ENCODE measurements around the gene RNGTT. TPM values are rescaled to one million over a fixed set of nuclear protein-coding genes. Genes with fewer than 3 reads are reported as not detected.

The RNGTT gene
- total and polyA plus RNA-seq, 2 experiments from 2014 or later: 7.4 to 15.6 TPM

DNA sequence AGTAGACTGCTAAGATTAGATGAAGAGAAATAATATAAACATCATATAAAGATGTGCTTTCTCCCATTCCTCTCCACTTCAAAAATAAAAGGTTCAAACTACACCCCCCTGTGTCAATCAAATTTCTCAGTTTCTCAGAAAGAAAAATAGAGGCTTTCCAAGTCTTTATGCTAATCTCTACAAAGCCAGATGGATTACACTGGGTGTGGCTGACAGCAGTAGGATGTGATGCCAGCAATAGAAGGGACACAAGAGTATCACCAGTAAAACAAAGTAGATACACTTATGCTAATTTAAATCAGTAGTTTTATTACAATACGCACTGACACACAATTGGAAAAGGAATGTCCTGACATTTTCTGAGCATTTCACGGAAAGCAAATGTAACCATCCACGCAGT, 353.4 kb downstream of the RNGTT start:
- TF ChIP-seq, protein P1, sequence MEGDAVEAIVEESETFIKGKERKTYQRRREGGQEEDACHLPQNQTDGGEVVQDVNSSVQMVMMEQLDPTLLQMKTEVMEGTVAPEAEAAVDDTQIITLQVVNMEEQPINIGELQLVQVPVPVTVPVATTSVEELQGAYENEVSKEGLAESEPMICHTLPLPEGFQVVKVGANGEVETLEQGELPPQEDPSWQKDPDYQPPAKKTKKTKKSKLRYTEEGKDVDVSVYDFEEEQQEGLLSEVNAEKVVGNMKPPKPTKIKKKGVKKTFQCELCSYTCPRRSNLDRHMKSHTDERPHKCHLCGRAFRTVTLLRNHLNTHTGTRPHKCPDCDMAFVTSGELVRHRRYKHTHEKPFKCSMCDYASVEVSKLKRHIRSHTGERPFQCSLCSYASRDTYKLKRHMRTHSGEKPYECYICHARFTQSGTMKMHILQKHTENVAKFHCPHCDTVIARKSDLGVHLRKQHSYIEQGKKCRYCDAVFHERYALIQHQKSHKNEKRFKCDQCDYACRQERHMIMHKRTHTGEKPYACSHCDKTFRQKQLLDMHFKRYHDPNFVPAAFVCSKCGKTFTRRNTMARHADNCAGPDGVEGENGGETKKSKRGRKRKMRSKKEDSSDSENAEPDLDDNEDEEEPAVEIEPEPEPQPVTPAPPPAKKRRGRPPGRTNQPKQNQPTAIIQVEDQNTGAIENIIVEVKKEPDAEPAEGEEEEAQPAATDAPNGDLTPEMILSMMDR (IDR thresholded peaks at IDR 0.05; ENCODE audit: poor library complexity): no peak
- TF ChIP-seq EZH2 (IDR thresholded peaks at IDR 0.05; ENCODE audit: borderline replicate concordance) (no peak), EZH2phosphoT487 (IDR thresholded peaks at IDR 0.05; ENCODE audit: low read depth, severe bottlenecking, unreplicated experiment) (no peak)
- H3K27me3 ChIP-seq: no peaks in the 10 kb centered on the region
- no peaks in the 10 kb centered on the region for H3K36me3 ChIP-seq (replicated peaks; ENCODE audit: insufficient read depth, low read depth)
- DNase-seq (ENCODE audit: low spot score): no peak
- H3K27ac ChIP-seq: no peak overlapping the region
- H2AFZ ChIP-seq: no peak overlapping the region
- no peaks in the 10 kb centered on the region for H3K9me3 ChIP-seq (ENCODE audit: low read depth)
- no peak overlapping the region for H3K4me2 ChIP-seq
- WGBS (ENCODE audit: low lambda C conversion rate, missing lambda C conversion rate): 94% methylated on average over 3 of the region's 3 CpGs
- H4K20me1 ChIP-seq (ENCODE audit: insufficient read depth, poor library complexity, severe bottlenecking): no peaks in the 10 kb centered on the region
- no peaks in the 10 kb centered on the region for H3K4me1 ChIP-seq (ENCODE audit: insufficient read depth)
- H3K79me2 ChIP-seq: no peaks in the 10 kb centered on the region
- H3K4me3 ChIP-seq: no peak overlapping the region
- H3K9me2 ChIP-seq (replicated peaks; ENCODE audit: insufficient read depth): no peaks in the 10 kb centered on the region

DNA sequence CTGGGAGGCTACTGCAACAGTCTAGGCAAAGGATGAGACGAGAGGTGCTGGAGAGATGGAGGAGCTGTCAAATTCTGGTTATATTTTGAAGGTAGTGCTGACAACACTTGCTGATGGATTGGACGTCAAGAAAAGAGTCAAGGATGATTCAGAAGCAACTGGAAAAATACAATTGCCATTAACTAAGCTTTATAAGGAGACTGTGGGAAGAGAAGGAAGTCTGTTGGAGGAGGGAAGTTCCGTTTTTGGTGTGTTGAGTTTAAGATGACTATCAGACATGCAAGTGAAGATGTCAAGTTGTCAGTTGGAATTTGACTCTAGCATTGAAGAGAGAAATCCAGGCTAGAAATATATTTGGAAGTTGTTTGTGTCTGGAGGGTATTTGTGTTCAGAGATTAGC, 358.1 kb downstream of the RNGTT start:
- no peaks in the 10 kb centered on the region for H3K79me2 ChIP-seq
- H3K4me3 ChIP-seq: no peak overlapping the region
- no peak overlapping the region for H3K4me2 ChIP-seq
- no peaks in the 10 kb centered on the region for H4K20me1 ChIP-seq (ENCODE audit: insufficient read depth, poor library complexity, severe bottlenecking)
- H3K36me3 ChIP-seq (replicated peaks; ENCODE audit: insufficient read depth, low read depth): no peaks in the 10 kb centered on the region
- WGBS (ENCODE audit: low lambda C conversion rate, missing lambda C conversion rate): 66% methylated on average over 3 of the region's 3 CpGs
- no peak for DNase-seq (ENCODE audit: low spot score)
- no peaks in the 10 kb centered on the region for H3K9me2 ChIP-seq (replicated peaks; ENCODE audit: insufficient read depth)
- TF ChIP-seq EZH2phosphoT487 (IDR thresholded peaks at IDR 0.05; ENCODE audit: low read depth, severe bottlenecking, unreplicated experiment): no peak
- TF ChIP-seq EZH2 (IDR thresholded peaks at IDR 0.05; ENCODE audit: borderline replicate concordance): no peak
- TF ChIP-seq, protein P1 (IDR thresholded peaks at IDR 0.05; ENCODE audit: poor library complexity): no peak
- no peak overlapping the region for H2AFZ ChIP-seq
- no peaks in the 10 kb centered on the region for H3K4me1 ChIP-seq (ENCODE audit: insufficient read depth)
- H3K9me3 ChIP-seq (ENCODE audit: low read depth): no peaks in the 10 kb centered on the region
- H3K27ac ChIP-seq: no peak overlapping the region
- H3K27me3 ChIP-seq: no peaks in the 10 kb centered on the region

DNA sequence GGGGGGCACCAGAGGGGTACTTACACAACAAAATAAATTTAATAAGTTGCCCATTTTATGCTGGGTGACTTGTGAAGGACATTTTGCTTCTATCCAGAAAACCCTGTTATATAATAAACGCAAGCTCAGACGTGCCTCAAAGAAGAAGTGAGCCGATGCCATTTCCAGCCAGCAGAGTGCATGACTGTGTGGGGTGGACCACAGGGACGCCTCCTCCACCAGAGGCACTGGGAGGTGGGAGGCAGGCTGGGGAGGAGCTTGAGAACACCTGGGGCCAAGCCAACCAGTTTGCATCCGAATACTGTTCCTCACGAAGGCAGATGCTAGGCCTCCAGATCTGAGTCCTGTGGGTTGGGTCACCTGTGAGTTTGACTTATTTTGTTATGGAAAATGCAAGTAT, 363.8 kb downstream of the RNGTT start:
- no peak for DNase-seq (ENCODE audit: low spot score)
- H3K9me2 ChIP-seq (replicated peaks; ENCODE audit: insufficient read depth): no peaks in the 10 kb centered on the region
- WGBS (ENCODE audit: low lambda C conversion rate, missing lambda C conversion rate): 84% methylated on average over 6 of the region's 6 CpGs

More for the DNA sequence above, 363.8 kb downstream of the RNGTT start:
- Histone ChIP-seq H3K4me1 (ENCODE audit: insufficient read depth) (no peaks in the 10 kb centered on the region), H2AFZ (no peak overlapping the region), H3K9me3 (ENCODE audit: low read depth) (no peaks in the 10 kb centered on the region), H3K36me3 (replicated peaks; ENCODE audit: insufficient read depth, low read depth) (no peaks in the 10 kb centered on the region), H3K79me2 (no peaks in the 10 kb centered on the region), H3K27me3 (no peaks in the 10 kb centered on the region), H3K4me3 (no peak overlapping the region), H3K4me2 (no peak overlapping the region), H3K27ac (no peak overlapping the region), H4K20me1 (ENCODE audit: insufficient read depth, poor library complexity, severe bottlenecking) (no peaks in the 10 kb centered on the region)
- no peak for TF ChIP-seq EZH2 (IDR thresholded peaks at IDR 0.05; ENCODE audit: borderline replicate concordance)
- no peak for TF ChIP-seq EZH2phosphoT487 (IDR thresholded peaks at IDR 0.05; ENCODE audit: low read depth, severe bottlenecking, unreplicated experiment)
- TF ChIP-seq, protein P1 (IDR thresholded peaks at IDR 0.05; ENCODE audit: poor library complexity): no peak

Measured in hepatocyte (in vitro differentiated cells).